ENCODE measurements around the gene SLC6A7.

SLC6A7 gene

DNA sequence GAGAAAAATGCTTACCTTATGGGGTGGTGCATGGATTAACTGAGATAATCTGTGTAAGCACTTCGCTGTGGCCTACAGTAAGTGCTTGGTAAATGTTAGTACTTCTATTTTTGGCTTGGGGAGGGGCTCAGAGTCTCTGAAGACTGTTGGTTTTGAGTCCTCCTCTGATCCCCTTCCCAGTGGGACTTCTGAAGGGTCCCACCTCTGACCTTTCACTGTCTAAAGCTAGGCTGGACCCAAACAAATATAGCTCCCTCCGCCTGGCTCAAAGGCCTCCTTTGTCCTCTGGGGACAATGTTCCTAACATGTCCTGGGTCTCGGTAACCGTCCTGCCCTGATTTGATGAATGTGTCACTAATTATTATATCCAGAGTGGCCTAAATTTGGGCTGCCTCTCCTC lies 64.9 kb downstream of the SLC6A7 start:
- Histone ChIP-seq H3K14ac (ENCODE audit: low read length) (no peak overlapping the region), H3K36me3 (ENCODE audit: control insufficient read depth in 1 of 2, insufficient read depth in 2 of 2, low read length in 2 of 2) (no peaks in the 10 kb centered on the region), H3K79me1 (ENCODE audit: low read length) (no peaks in the 10 kb centered on the region), H4K12ac (ENCODE audit: low read depth, low read length) (no peak overlapping the region), H2AFZ (ENCODE audit: insufficient read depth, low read length, poor library complexity) (no peak overlapping the region), H4K8ac (ENCODE audit: low read depth, low read length) (no peak overlapping the region), H3K79me2 (ENCODE audit: control insufficient read depth, insufficient read depth, low read length, poor library complexity) (no peaks in the 10 kb centered on the region), H3K4me3 (ENCODE audit: low read depth, low read length) (no peak overlapping the region), H2BK120ac (ENCODE audit: insufficient read depth, low read length, poor library complexity) (no peak overlapping the region), H2BK12ac (ENCODE audit: low read length) (no peak overlapping the region), H3K4ac (ENCODE audit: low read depth, low read length) (no peak overlapping the region), H3K9me3 (ENCODE audit: insufficient read depth, low read depth, low read length) (no peaks in the 10 kb centered on the region), H3K27me3 (ENCODE audit: insufficient read depth, low read length) (no peaks in the 10 kb centered on the region), H2BK5ac (ENCODE audit: low read depth, low read length, poor library complexity) (no peak overlapping the region), H4K91ac (ENCODE audit: low read depth, low read length) (no peak overlapping the region), H3K23ac (ENCODE audit: low read length) (no peak overlapping the region), H3K4me1 (ENCODE audit: control insufficient read depth in 1 of 2, insufficient read depth in 2 of 2, low read length in 2 of 2) (no peaks in the 10 kb centered on the region), H3K9ac (ENCODE audit: low read length) (no peak overlapping the region), H3K18ac (ENCODE audit: low read length) (no peak overlapping the region), H3K27ac (ENCODE audit: low read depth, low read length) (no peak overlapping the region), H3K4me2 (ENCODE audit: low read length) (no peak overlapping the region), H2AK5ac (ENCODE audit: low read length) (no peak overlapping the region)
- no CpG with 5 or more reads among the region's 4 CpGs for WGBS (ENCODE audit: extremely low coverage, insufficient coverage, insufficient read length)
- no peak for DNase-seq

- no peak overlapping the region for H3K9ac ChIP-seq (ENCODE audit: low read length)
- no peaks in the 10 kb centered on the region for H3K9me3 ChIP-seq (ENCODE audit: insufficient read depth, low read depth, low read length)
- no peak overlapping the region for H2BK12ac ChIP-seq (ENCODE audit: low read length)
- no peak overlapping the region for H4K12ac ChIP-seq (ENCODE audit: low read depth, low read length)
- H3K18ac ChIP-seq (ENCODE audit: low read length): no peak overlapping the region
- H3K4me3 ChIP-seq (ENCODE audit: low read depth, low read length): no peak overlapping the region
- H2AK5ac ChIP-seq (ENCODE audit: low read length): no peak overlapping the region
- H3K23ac ChIP-seq (ENCODE audit: low read length): no peak overlapping the region
- H3K4me2 ChIP-seq (ENCODE audit: low read length): no peak overlapping the region
- WGBS (ENCODE audit: extremely low coverage, insufficient coverage, insufficient read length): no CpG with 5 or more reads among the region's 6 CpGs
- H3K36me3 ChIP-seq (ENCODE audit: control insufficient read depth in 1 of 2, insufficient read depth in 2 of 2, low read length in 2 of 2): no peaks in the 10 kb centered on the region
- no peaks in the 10 kb centered on the region for H3K79me2 ChIP-seq (ENCODE audit: control insufficient read depth, insufficient read depth, low read length, poor library complexity)
- H4K8ac ChIP-seq (ENCODE audit: low read depth, low read length): no peak overlapping the region
- H3K79me1 ChIP-seq (ENCODE audit: low read length): no peaks in the 10 kb centered on the region
- H3K4ac ChIP-seq (ENCODE audit: low read depth, low read length): no peak overlapping the region
- no peak for DNase-seq
- H2BK120ac ChIP-seq (ENCODE audit: insufficient read depth, low read length, poor library complexity): no peak overlapping the region
- no peaks in the 10 kb centered on the region for H3K4me1 ChIP-seq (ENCODE audit: control insufficient read depth in 1 of 2, insufficient read depth in 2 of 2, low read length in 2 of 2)
- H2AFZ ChIP-seq (ENCODE audit: insufficient read depth, low read length, poor library complexity): no peak overlapping the region
- H3K14ac ChIP-seq (ENCODE audit: low read length): no peak overlapping the region
- H3K27me3 ChIP-seq (ENCODE audit: insufficient read depth, low read length): no peaks in the 10 kb centered on the region
- no peak overlapping the region for H4K91ac ChIP-seq (ENCODE audit: low read depth, low read length)
- H2BK5ac ChIP-seq (ENCODE audit: low read depth, low read length, poor library complexity): no peak overlapping the region
- no peak overlapping the region for H3K27ac ChIP-seq (ENCODE audit: low read depth, low read length)
Measured at GRCh38 chr5:150255659-150256409, 66.0 kb downstream of the SLC6A7 start.

GRCh38 chr5:150256410-150257064 lies 66.7 kb downstream of the SLC6A7 start:
- no CpG with 5 or more reads among the region's 12 CpGs for WGBS (ENCODE audit: extremely low coverage, insufficient coverage, insufficient read length)
- no peak overlapping the region for H4K91ac ChIP-seq (ENCODE audit: low read depth, low read length)
- no peak overlapping the region for H2BK12ac ChIP-seq (ENCODE audit: low read length)
- no peak overlapping the region for H4K8ac ChIP-seq (ENCODE audit: low read depth, low read length)
- no peak overlapping the region for H3K18ac ChIP-seq (ENCODE audit: low read length)
- no peaks in the 10 kb centered on the region for H3K79me1 ChIP-seq (ENCODE audit: low read length)
- H3K79me2 ChIP-seq (ENCODE audit: control insufficient read depth, insufficient read depth, low read length, poor library complexity): no peaks in the 10 kb centered on the region
- H3K9me3 ChIP-seq (ENCODE audit: insufficient read depth, low read depth, low read length): no peaks in the 10 kb centered on the region
- H3K4me3 ChIP-seq (ENCODE audit: low read depth, low read length): peak overlapping the region; percentile 25
- H4K12ac ChIP-seq (ENCODE audit: low read depth, low read length): no peak overlapping the region
- H3K4me2 ChIP-seq (ENCODE audit: low read length): no peak overlapping the region
- H3K36me3 ChIP-seq (ENCODE audit: control insufficient read depth in 1 of 2, insufficient read depth in 2 of 2, low read length in 2 of 2): no peaks in the 10 kb centered on the region
- no peak overlapping the region for H3K27ac ChIP-seq (ENCODE audit: low read depth, low read length)
- no peaks in the 10 kb centered on the region for H3K4me1 ChIP-seq (ENCODE audit: control insufficient read depth in 1 of 2, insufficient read depth in 2 of 2, low read length in 2 of 2)
- no peak overlapping the region for H3K23ac ChIP-seq (ENCODE audit: low read length)
- H3K9ac ChIP-seq (ENCODE audit: low read length): no peak overlapping the region
- H3K27me3 ChIP-seq (ENCODE audit: insufficient read depth, low read length): no peaks in the 10 kb centered on the region
- no peak overlapping the region for H2AK5ac ChIP-seq (ENCODE audit: low read length)
- H2AFZ ChIP-seq (ENCODE audit: insufficient read depth, low read length, poor library complexity): no peak overlapping the region
- no peak overlapping the region for H3K14ac ChIP-seq (ENCODE audit: low read length)
- H2BK5ac ChIP-seq (ENCODE audit: low read depth, low read length, poor library complexity): no peak overlapping the region
- no peak overlapping the region for H2BK120ac ChIP-seq (ENCODE audit: insufficient read depth, low read length, poor library complexity)
- no peak overlapping the region for H3K4ac ChIP-seq (ENCODE audit: low read depth, low read length)
- DNase-seq: no peak

- H3K4me3 ChIP-seq (ENCODE audit: low read depth, low read length): no peak overlapping the region
- H3K23ac ChIP-seq (ENCODE audit: low read length): no peak overlapping the region
- H2AFZ ChIP-seq (ENCODE audit: insufficient read depth, low read length, poor library complexity): no peak overlapping the region
- H2BK12ac ChIP-seq (ENCODE audit: low read length): no peak overlapping the region
- no peak overlapping the region for H2BK120ac ChIP-seq (ENCODE audit: insufficient read depth, low read length, poor library complexity)
- no CpG with 5 or more reads among the region's 11 CpGs for WGBS (ENCODE audit: extremely low coverage, insufficient coverage, insufficient read length)
- DNase-seq: no peak
- H3K4me1 ChIP-seq (ENCODE audit: control insufficient read depth in 1 of 2, insufficient read depth in 2 of 2, low read length in 2 of 2): no peaks in the 10 kb centered on the region
- H3K27ac ChIP-seq (ENCODE audit: low read depth, low read length): no peak overlapping the region
- no peaks in the 10 kb centered on the region for H3K36me3 ChIP-seq (ENCODE audit: control insufficient read depth in 1 of 2, insufficient read depth in 2 of 2, low read length in 2 of 2)
- no peak overlapping the region for H2AK5ac ChIP-seq (ENCODE audit: low read length)
- no peak overlapping the region for H3K9ac ChIP-seq (ENCODE audit: low read length)
- H3K27me3 ChIP-seq (ENCODE audit: insufficient read depth, low read length): no peaks in the 10 kb centered on the region
- H3K4me2 ChIP-seq (ENCODE audit: low read length): no peak overlapping the region
- no peaks in the 10 kb centered on the region for H3K79me1 ChIP-seq (ENCODE audit: low read length)
- H4K8ac ChIP-seq (ENCODE audit: low read depth, low read length): no peak overlapping the region
- H4K91ac ChIP-seq (ENCODE audit: low read depth, low read length): no peak overlapping the region
- no peaks in the 10 kb centered on the region for H3K79me2 ChIP-seq (ENCODE audit: control insufficient read depth, insufficient read depth, low read length, poor library complexity)
- H4K12ac ChIP-seq (ENCODE audit: low read depth, low read length): no peak overlapping the region
- no peak overlapping the region for H3K18ac ChIP-seq (ENCODE audit: low read length)
- H3K14ac ChIP-seq (ENCODE audit: low read length): no peak overlapping the region
- no peaks in the 10 kb centered on the region for H3K9me3 ChIP-seq (ENCODE audit: insufficient read depth, low read depth, low read length)
- no peak overlapping the region for H2BK5ac ChIP-seq (ENCODE audit: low read depth, low read length, poor library complexity)
- no peak overlapping the region for H3K4ac ChIP-seq (ENCODE audit: low read depth, low read length)
Measured at GRCh38 chr5:150257424-150257823, 67.6 kb downstream of the SLC6A7 start.

Measured in trophoblast cell (in vitro differentiated cells and primary cell).